Ishikawa (cell line): ENCODE results near the gene NANOS3.

Experiments
- CEBPB ChIP-seq: IDR thresholded peaks from 2 replicates; pipeline ENCODE4 v1.6.1; 2012
- CREB1 ChIP-seq: IDR thresholded peaks from 2 replicates; pipeline ENCODE4 v1.6.1; 2012; ENCODE audit warnings: low read depth
- EGR1 ChIP-seq: IDR thresholded peaks from 2 replicates; pipeline ENCODE4 v1.6.1; 2012
- EP300 ChIP-seq: IDR thresholded peaks from 2 replicates; pipeline ENCODE4 v1.6.1; 2012; ENCODE audit warnings: borderline replicate concordance
- FOXM1 ChIP-seq: IDR thresholded peaks from 2 replicates; pipeline ENCODE4 v1.6.1; 2012; ENCODE audit warnings: low read depth, borderline replicate concordance
- MAX ChIP-seq: IDR thresholded peaks from 2 replicates; pipeline ENCODE4 v1.6.1; 2012
- NFIC ChIP-seq: IDR thresholded peaks from 2 replicates; pipeline ENCODE4 v1.6.1; 2012
- RAD21 ChIP-seq: IDR thresholded peaks from 2 replicates; pipeline ENCODE4 v1.6.1; 2012; ENCODE audit warnings: low read depth
- REST ChIP-seq: IDR thresholded peaks from 2 replicates; pipeline ENCODE4 v1.6.1; 2012; ENCODE audit warnings: low read depth, mild to moderate bottlenecking
- TAF1 ChIP-seq: IDR thresholded peaks from 2 replicates; pipeline ENCODE4 v1.6.1; 2012; ENCODE audit warnings: low read depth, mild to moderate bottlenecking
- TCF12 ChIP-seq: IDR thresholded peaks from 2 replicates; pipeline ENCODE4 v1.6.1; 2012; ENCODE audit warnings: low read depth
- TEAD4 ChIP-seq: IDR thresholded peaks from 2 replicates; pipeline ENCODE4 v1.6.1; 2012
- USF1 ChIP-seq: IDR thresholded peaks from 2 replicates; pipeline ENCODE4 v1.6.1; 2012
- YY1 ChIP-seq: IDR thresholded peaks from 2 replicates; pipeline ENCODE4 v1.6.1; 2012; ENCODE audit warnings: low read depth
- ZBTB7A ChIP-seq: IDR thresholded peaks from 2 replicates; pipeline ENCODE4 v1.6.1; 2012; ENCODE audit warnings: low read depth

NANOS3 gene

GRCh38 chr19:13876834-13877233 lies at the start of gene NANOS3:
Gene NANOS3 (plus strand): TSS chr19:13877134. CDS start chr19:13877249, 115 bp downstream.
- TF ChIP-seq NFIC (no peak), ZBTB7A (no peak), MAX (no peak), USF1 (no peak), RAD21 (no peak), TEAD4 (no peak), REST (no peak), FOXM1 (no peak)

- TF ChIP-seq YY1 (no peak), FOXM1 (no peak), TEAD4 (no peak), NFIC (no peak), EGR1 (no peak), TAF1 (no peak), USF1 (no peak), TCF12 (no peak)
Observed at GRCh38 chr19:13827656-13828055, 49.3 kb upstream of the NANOS3 start.

GRCh38 chr19:13830114-13830740 lies 46.7 kb upstream of the NANOS3 start:
- TF ChIP-seq YY1 (no peak), CEBPB (no peak), NFIC (no peak), EP300 (no peak), TEAD4 (no peak), CREB1 (no peak), EGR1 (no peak), MAX (no peak), ZBTB7A (no peak), TCF12 (no peak), TAF1 (no peak), RAD21 (no peak), REST (no peak)

- peak; percentile 5; the same call in 1 of the 2 replicates for TF ChIP-seq ZBTB7A
- TF ChIP-seq CEBPB: no peak
Observed at GRCh38 chr19:13830741-13831536, 46.0 kb upstream of the NANOS3 start.

- TF ChIP-seq REST (no peak), EP300 (no peak), MAX (no peak), ZBTB7A (peak; percentile 62; the same call in 1 of the 2 replicates)
Observed at GRCh38 chr19:13831537-13832467, 45.1 kb upstream of the NANOS3 start.
